GM18505 (cell line): ENCODE results near the gene NELFB.
"Not testable (repeated sequence)": the region's sequence is repeated elsewhere in the genome, so short reads cannot be mapped to it uniquely, and the experiment has no call there.

Source experiments
- ATAC-seq: cut with Tn5 transposase; IDR thresholded peaks from one replicate; pipeline ENCODE4 v1.9.1; 2021; ENCODE audit not compliant: unreplicated experiment
- POLR2A ChIP-seq: IDR thresholded peaks from 4 replicates; pipeline ENCODE4 v1.6.1; 2011; ENCODE audit warnings: borderline replicate concordance; ENCODE audit not compliant: insufficient read depth, insufficient read length; ENCODE audit errors: extremely low read depth

Gene NELFB

DNA sequence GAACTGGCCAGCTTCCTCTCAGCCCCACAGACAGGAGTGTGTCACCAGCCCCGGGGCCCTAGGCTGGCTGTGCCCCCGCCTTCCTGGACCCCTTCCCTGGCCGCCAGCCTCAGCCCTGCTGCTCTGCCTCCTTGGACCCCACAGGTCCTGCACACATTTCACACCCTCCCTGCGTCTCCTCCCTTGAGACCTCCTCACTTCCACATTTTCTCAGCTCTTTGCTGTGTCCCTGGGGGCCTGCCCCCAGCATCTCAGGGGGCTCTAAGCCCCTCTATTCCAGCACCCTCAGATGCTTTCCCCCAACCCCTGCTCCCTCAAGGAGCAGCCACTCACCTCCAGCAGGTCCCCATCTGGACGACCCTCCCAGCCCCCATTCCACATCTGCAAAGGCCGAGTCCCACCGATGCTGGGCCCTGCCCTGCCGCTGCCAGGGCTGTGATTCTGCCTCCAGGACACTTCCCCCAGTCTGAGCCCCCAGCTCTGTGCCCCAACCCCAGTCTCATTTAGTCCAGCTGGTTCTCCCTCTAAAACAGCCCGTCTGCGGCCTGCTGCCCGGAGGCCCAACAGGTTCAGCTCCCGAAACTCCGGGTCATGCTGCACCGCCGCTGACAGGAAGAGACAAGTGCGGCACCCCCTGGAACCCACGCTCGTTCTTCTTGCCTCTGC is 20.2 kb upstream of the NELFB start:
- TF ChIP-seq POLR2A = no peak
- ATAC-seq = no peak

DNA sequence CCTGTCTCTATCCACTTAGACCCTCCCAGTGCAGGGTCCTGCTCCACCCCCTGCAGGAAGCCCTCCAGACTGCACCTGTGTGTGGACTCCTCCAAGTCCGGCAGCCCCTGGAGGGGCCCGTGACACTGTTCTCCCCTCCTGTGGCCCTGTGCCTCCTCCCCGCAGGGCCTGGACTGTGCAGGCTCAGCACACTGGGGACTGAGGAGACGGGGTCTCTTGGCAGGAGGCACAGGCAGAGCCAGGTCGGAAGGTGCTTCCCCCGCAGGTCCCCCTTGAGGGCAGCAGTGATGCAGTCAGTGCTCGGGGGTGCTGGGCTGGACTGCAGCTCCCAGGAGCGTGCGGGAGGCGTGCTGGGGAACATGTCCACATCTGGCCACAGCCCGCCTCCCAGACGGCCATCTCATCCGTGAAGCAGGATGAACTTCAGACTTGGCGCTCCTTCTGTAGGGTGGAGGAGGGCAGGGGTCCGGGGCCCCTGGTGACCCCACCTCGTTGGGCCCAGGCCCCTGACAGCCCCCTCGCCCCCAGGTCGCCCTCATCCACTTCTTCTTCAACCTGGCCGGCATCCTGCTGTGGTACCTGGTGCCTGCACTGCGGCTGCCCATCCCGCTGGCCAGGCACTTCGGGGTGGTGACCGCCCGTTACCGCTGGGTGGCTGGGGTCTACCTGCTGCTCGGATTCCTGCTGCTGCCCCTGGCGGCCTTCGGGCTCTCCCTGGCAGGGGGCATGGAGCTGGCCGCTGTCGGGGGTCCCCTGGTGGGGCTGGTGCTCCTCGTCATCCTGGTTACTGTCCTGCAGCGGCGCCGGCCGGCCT is 19.5 kb upstream of the NELFB start:
- ATAC-seq = no peak
- no peak for TF ChIP-seq POLR2A

DNA sequence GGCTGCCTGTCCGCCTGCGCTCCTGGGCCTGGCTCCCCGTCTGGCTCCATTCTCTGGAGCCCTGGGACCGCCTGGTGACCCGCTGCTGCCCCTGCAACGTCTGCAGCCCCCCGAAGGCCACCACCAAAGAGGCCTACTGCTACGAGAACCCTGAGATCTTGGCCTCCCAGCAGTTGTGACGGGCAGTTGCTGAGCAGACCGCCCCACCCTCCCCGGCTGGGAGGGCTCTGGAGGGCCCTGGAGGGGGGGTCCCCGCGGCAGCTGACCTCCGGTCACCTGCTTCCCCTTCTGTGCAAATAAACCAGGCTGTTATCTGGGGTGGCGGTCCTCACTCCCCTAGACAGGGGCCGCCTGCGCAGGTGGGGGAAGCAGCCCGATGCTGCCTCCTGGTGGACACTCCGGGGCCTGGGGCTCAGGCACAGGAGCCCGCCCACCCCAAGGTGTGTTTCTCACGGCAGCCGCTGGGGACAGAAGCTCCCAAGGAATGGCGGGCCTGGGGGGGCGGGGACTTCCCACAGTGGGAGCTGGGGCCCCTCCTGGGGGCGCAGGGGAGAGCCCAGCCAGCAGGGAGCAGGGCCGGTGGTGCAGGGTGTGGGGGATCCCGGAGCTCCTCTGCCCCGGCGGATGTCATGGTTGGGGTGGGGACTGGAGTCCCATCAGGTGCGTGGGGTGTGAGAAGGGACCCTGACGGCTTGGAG is 18.7 kb upstream of the NELFB start:
- no peak for ATAC-seq
- TF ChIP-seq POLR2A = peak; percentile 32

DNA sequence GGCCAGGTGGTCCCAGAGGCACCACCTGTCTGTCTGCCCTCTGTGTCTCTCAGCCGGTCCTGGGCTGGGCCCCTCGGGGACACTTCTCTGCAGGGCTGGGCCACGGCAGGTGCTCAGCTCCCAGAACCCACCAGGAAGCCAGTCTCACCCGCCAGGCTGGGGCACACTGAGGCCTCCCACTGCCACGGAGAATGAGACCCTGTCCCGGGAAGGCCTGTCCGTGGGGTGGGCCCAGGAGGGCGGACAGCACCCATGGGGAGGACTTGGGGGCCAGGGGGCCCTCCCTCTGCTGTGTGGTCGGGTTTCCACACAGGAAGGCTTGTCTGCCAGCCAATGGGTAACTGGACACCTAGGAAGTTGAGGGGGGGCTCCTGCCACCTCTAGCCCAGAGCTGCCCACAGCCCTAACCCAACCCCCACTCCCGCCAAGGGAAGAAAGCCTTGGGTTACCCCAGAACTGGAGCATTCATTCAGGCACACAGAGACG is 18.1 kb upstream of the NELFB start:
- ATAC-seq = no peak
- TF ChIP-seq POLR2A = no peak

DNA sequence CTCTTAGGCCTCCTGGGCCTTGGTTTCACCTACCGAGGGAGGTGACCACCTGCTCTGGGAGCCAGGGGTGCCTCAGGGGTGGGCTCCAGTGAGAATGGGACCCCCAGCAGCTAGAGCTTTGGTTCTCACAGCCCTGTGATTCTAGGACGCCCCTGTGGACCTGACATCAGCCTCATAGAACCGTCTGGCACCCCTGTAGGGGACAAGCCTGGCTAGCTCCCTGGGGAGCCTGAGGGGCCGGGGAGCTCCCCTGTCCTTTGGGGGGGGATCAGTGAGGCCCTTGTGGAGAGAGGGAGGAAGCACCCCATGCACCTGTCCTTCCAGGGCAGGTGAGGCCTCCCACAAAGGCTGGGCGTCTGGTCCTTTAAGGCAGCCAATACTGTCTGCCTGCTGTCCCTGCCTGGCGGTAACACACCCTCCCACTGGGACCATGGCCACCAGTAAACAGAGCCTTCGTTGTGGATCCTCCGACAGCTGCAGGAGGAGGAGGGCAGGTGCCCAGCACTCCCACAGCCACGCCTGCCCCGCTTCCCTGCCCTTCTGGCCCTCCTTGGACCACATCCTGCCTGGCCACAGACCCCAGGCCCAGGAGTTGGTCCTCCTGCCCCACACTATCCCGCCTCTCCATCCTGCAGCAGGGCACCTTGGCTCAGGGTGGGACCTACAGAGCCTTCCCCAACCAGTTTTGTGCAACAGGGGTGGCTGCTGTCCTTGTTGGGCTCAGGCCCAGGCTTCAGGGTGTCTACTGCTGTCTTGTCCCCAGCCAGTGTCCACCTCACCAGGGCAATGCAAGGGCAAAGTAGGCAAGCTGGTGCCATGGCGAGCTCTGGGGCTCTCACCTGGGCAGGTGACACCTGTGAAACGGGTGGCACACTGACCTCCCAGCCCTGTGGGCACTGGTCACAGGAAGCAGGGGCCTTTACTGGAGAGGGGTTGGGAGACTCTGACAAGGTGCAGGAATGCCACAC is 17.1 kb upstream of the NELFB start:
- ATAC-seq = no peak
- no peak for TF ChIP-seq POLR2A

- ATAC-seq = not testable (repeated sequence)
Observed at GRCh38 chr9:137239541-137240200, 15.5 kb upstream of the NELFB start.

- peak; percentile 27 for ATAC-seq
- TF ChIP-seq POLR2A = no peak
Observed at GRCh38 chr9:137240318-137240840, 14.7 kb upstream of the NELFB start.

DNA sequence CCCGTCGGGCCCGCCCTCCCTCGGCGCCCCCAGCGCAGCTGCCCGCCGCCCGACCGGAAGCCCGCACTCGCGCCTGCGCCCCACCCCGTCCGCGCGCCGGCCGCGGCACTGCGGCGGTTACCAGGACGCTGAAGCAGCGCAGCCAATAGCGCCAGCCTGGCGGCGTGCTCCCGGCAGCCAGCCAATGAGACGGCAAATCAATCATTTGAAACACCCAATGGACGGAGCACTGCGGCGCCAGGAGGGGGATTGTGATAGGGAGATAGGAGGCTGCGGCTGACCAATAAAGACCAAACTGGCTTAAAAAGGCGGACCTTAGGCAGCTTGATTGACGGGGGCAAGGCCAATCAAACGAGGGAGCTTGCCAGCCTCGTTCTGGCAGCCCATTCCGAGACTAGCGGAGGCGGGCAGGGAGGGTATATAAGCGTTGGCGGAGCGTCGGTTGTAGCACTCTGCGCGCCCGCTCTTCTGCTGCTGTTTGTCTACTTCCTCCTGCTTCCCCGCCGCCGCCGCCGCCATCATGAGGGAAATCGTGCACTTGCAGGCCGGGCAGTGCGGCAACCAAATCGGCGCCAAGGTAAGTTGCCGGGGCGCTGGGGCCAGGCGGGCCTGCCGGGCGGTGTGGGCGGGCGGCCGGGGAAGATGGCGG is 14.2 kb upstream of the NELFB start, which contains the start of gene TUBB4B:
Gene TUBB4B, plus strand, starts transcription at position 447 of the 649 bp plus-strand sequence. Its CDS starts 74 bp downstream, at position 521.
- peak; percentile 100 for TF ChIP-seq POLR2A
- peak; percentile 65 for ATAC-seq

DNA sequence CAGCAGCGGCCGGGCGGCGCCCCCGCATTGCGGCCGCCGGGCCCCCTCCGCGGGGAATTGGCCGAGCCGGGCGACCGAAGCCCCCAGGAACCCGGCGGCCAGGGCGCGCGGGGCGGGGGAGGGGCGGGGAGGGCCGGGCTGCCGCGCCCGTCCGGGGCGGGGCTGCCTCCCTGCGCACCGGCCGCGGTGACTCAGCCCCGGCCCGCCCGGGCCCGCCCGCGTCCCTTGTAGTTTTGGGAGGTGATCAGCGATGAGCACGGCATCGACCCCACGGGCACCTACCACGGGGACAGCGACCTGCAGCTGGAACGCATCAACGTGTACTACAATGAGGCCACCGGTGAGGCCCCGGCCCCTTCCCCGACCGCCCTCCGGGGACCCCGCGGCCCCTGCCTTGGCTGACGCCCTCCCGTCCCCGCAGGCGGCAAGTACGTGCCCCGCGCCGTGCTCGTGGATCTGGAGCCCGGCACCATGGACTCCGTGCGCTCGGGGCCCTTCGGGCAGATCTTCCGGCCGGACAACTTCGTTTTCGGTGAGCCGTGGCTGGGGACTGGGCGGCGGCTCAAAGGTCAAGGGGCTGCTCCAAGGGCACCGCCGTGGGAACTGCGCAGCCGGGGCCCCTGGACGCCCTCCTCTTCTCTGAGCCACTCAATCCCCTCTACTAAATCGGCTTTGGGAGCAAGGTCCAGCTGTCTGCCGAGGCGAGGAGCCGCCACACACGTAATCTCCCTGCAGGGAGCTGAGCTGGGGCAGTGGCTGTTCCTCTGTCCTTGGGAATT is 13.4 kb upstream of the NELFB start:
- no peak for TF ChIP-seq POLR2A
- peak; percentile 6 for ATAC-seq

- no peak for TF ChIP-seq POLR2A
- ATAC-seq = no peak
Observed at GRCh38 chr9:137242269-137243203, 12.6 kb upstream of the NELFB start.

DNA sequence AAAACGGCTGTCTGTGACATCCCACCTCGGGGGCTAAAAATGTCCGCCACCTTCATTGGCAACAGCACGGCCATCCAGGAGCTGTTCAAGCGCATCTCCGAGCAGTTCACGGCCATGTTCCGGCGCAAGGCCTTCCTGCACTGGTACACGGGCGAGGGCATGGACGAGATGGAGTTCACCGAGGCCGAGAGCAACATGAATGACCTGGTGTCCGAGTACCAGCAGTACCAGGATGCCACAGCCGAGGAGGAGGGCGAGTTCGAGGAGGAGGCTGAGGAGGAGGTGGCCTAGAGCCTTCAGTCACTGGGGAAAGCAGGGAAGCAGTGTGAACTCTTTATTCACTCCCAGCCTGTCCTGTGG is 11.9 kb upstream of the NELFB start:
- not testable (repeated sequence) for ATAC-seq
